Psoas muscle (tissue), 8 donors: ENCODE data around the gene ST3GAL6. TPM values are rescaled to one million over a fixed set of nuclear protein-coding genes. Genes with fewer than 3 reads are reported as not detected.

Source experiments
- ATAC-seq, 4 donors: fragments of 200-7000 bp; cut with Tn5 transposase; one replicate each; pipeline ENCODE4 v1.9.1; 2020; ENCODE audit warnings: moderate library complexity in 3 of 4, mild to moderate bottlenecking in 2 of 4
- DNase-seq, 2 donors: peaks; one replicate each; pipeline ENCODE4 v3.0.0-alpha.2; 2020
- H3K27ac ChIP-seq: fragments of 200-600 bp; one replicate; pipeline ENCODE4 v1.8.0; 2022
- H3K27me3 ChIP-seq, 3 donors: fragments of 200-600 bp in 1 of 3; one replicate each; pipeline versions ENCODE4 v1.6.1 to v1.8.0; 2013 to 2022; ENCODE audit warnings: low read length in 2 of 3, mild to moderate bottlenecking in 2 of 3, moderate library complexity in 1 of 3; ENCODE audit not compliant: insufficient read depth in 3 of 3
- H3K36me3 ChIP-seq, 2 donors: fragments of 200-600 bp in 1 of 2; one replicate each; pipeline versions ENCODE4 v1.6.1 to v1.8.0; 2013 to 2022; ENCODE audit warnings: low read depth in 1 of 2, mild to moderate bottlenecking in 1 of 2, moderate library complexity in 1 of 2; ENCODE audit not compliant: insufficient read depth in 1 of 2
- H3K4me1 ChIP-seq: fragments of 200-600 bp; one replicate; pipeline ENCODE4 v1.8.0; 2022
- H3K4me3 ChIP-seq: fragments of 200-600 bp; one replicate; pipeline ENCODE4 v1.8.0; 2022; ENCODE audit warnings: mild to moderate bottlenecking
- H3K9me3 ChIP-seq: fragments of 200-600 bp; one replicate; pipeline ENCODE4 v1.8.0; 2022
- CTCF ChIP-seq: fragments of 200-600 bp; IDR thresholded peaks from one replicate; pipeline ENCODE4 v1.8.0; 2022; ENCODE audit warnings: antibody characterized with exemption
- WGBS, 3 donors: extraction: QIAGEN DNeasy Blood & Tissue Kit; methylation state at CpG; one replicate each; pipeline versions ENCODE4 v1.1.6 to v1.1.7; 2013; 5-methylcytosine and 5-hydroxymethylcytosine counted together
- intact Hi-C, 2 donors: fragments of 100-400 bp; cut with DNase I; formaldehyde crosslinking; loops; one replicate each; pipeline versions ENCODE4 v1.11.0 to v1.14.2; 2022
- long read RNA-seq, 2 donors: library from polyadenylated mRNA; unstranded; transcript quantifications; one replicate each; pipeline ENCODE4 v2.0.0, GENCODE V29; 2021
- polyA plus RNA-seq, 3 donors: library from polyadenylated mRNA; stranded (reverse); fragments of 200-250 nt; gene quantifications; one replicate each; pipeline ENCODE4 v1.2.3, GENCODE V29; 2013
- total RNA-seq, 4 donors: library from RNA; stranded (reverse); fragmentation: NEBNext Ultra II Directional in 2 of 4; extraction: Animal tissue kit (Norgen Biotek cat#: 25700) in 2 of 4; gene quantifications; one replicate each; pipeline versions ENCODE4 v1.2.1 to v1.2.4, GENCODE V29; 2021 to 2023
- donor health status: healthy with polysubstance abuse.
- donor health status: DM: no; HTN: no; CAD: no; lungs with moderate emphysema.
- donor health status: Bipolar disorder and iron deficiency.
- donor health status: healthy.
- donor health status: DM: yes; HTN: yes; CAD: no.
- donor health status: DM: no; HTN: no; CAD: no.
- donor health status: DM: no; HTN: no; CAD: no.
- donor health status: DM: yes; HTN: yes; CAD: no.

The ST3GAL6 gene, protein sequence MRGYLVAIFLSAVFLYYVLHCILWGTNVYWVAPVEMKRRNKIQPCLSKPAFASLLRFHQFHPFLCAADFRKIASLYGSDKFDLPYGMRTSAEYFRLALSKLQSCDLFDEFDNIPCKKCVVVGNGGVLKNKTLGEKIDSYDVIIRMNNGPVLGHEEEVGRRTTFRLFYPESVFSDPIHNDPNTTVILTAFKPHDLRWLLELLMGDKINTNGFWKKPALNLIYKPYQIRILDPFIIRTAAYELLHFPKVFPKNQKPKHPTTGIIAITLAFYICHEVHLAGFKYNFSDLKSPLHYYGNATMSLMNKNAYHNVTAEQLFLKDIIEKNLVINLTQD
- total RNA-seq (10 to 100 TPM in 1 of 4 donors, 1 to 10 TPM in 3; 8.7 to 22.9 (median 9.6) TPM), polyA plus RNA-seq (10 to 100 TPM in 1 of 3 donors, 1 to 10 TPM in 2; 7.6 to 14.9 (median 8.9) TPM)
- long read RNA-seq, donor 1, partial matches to known transcripts: 3 of 22 reads
- long read RNA-seq, donor 1, other reads (novel, unspliced or antisense): 9 of 22 reads
- long read RNA-seq, donor 2, transcript ST3GAL6-214 (10 exons, 1,886 nt): major isoform, 5 of 14 reads
- long read RNA-seq, donor 2, partial matches to known transcripts: 0 of 14 reads
- long read RNA-seq, donor 2, other reads (novel, unspliced or antisense): 3 of 14 reads

GRCh38 chr3:98763076-98763475 lies at the start of gene ST3GAL6:
TSS of gene ST3GAL6 (plus strand) at chr3:98763340. CDS start at chr3:98768441, 5,101 bp downstream.
- DNase-seq (no peak), ATAC-seq (peak in 3 of 4 donors; percentile 35 to 60 (median 45))
- peak within 1 kb of the TSS; percentile 5 for H3K4me3 ChIP-seq
- 52 to 64% (median 60%) methylated on average over 1 of the region's 1 CpG for WGBS, 3 donors
- no peak for TF ChIP-seq CTCF
- peak within 1 kb of the TSS; percentile 42 for H3K27ac ChIP-seq
- H3K27me3 ChIP-seq: no peaks in the 10 kb centered on the region
- H3K36me3 ChIP-seq: no peaks in the 10 kb centered on the region
- H3K4me1 ChIP-seq: peaks cover 51% of the 10 kb centered on the region
- intact Hi-C loops: no loop called here
- no peaks in the 10 kb centered on the region for H3K9me3 ChIP-seq

GRCh38 chr3:98713984-98714383 lies 49.2 kb upstream of the ST3GAL6 start:
- Histone ChIP-seq H3K4me3 (no peak overlapping the region), H3K27me3 (no peaks in the 10 kb centered on the region), H3K9me3 (no peaks in the 10 kb centered on the region), H3K36me3 (no peaks in the 10 kb centered on the region), H3K4me1 (no peaks in the 10 kb centered on the region), H3K27ac (no peak overlapping the region)
- no peak for DNase-seq
- no peak for ATAC-seq
- whole genome bisulfite sequencing, 3 donors: 75 to 79% (median 77%) methylated on average over 3 of the region's 3 CpGs
- TF ChIP-seq CTCF: no peak
- intact Hi-C loops: no loop called here

DNA sequence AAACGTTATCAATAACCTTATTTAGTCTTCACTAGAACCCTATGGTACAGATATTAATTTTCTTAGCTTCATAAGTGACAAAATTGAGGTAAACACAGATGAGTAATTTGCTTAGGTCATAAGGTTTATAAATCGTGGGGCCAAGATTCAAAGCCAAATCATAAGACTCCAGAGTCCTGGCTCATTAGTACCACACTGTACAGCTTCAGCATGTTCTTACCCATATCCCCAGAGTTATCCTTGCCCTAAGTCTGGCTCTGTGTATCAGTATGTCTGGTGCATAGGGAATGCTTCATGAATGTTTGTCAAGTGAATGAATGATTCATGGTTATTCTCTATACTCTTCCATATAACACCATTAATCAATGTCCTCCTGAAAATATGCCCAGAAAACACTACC lies 45.6 kb upstream of the ST3GAL6 start:
- no peak for DNase-seq
- Histone ChIP-seq H3K27ac (no peak overlapping the region), H3K4me3 (no peak overlapping the region), H3K9me3 (no peaks in the 10 kb centered on the region), H3K36me3 (no peaks in the 10 kb centered on the region), H3K27me3 (no peaks in the 10 kb centered on the region), H3K4me1 (no peaks in the 10 kb centered on the region)
- no peak for TF ChIP-seq CTCF
- intact Hi-C loops: no loop called here
- WGBS, 3 donors: 69 to 77% (median 73%) methylated on average over 2 of the region's 2 CpGs
- no peak for ATAC-seq

GRCh38 chr3:98718730-98719129 lies 44.4 kb upstream of the ST3GAL6 start:
- Histone ChIP-seq H3K4me1 (no peaks in the 10 kb centered on the region), H3K27me3 (no peaks in the 10 kb centered on the region), H3K9me3 (no peaks in the 10 kb centered on the region), H3K27ac (no peak overlapping the region), H3K36me3 (no peaks in the 10 kb centered on the region), H3K4me3 (no peak overlapping the region)
- 44 to 60% (median 55%) methylated on average over 1 of the region's 1 CpG for WGBS, 3 donors
- no peak for TF ChIP-seq CTCF
- intact Hi-C loops: no loop called here
- DNase-seq (no peak), ATAC-seq (no peak)
